Measurements from ENCODE around the gene DNAJB11.
"Not testable (repeated sequence)": the region's sequence is repeated elsewhere in the genome, so short reads cannot be mapped to it uniquely, and the experiment has no call there.

The DNAJB11 gene

GRCh38 chr3:186570096-186570940, at the start of gene DNAJB11:
Gene DNAJB11, plus strand, starts transcription at chr3:186570720. Its CDS starts 178 bp downstream, at chr3:186570898.
- peak; percentile 100 for DNase-seq

- no peak for DNase-seq
Measured at GRCh38 chr3:186520957-186521842, 49.3 kb upstream of the DNAJB11 start.

DNA sequence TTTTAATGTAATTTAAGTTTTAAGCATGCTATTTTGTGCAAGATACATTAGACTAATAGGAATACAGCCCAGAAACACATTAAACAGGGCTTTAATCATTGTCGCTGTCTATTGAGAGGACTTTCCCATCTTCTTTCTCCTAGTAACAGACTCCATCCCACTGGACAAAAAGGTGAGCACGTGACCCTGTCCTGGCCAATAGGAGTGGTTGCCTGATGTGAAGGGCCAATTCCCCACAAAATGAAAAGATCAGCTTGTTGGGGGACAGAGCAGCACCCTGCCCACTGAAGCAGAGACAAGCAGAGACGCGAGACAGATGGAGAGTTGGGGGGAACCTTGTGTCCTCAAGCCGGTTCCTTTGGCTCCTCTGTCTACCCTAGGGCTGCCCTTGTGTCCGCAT, 47.5 kb upstream of the DNAJB11 start:
- DNase-seq, result no peak

DNA sequence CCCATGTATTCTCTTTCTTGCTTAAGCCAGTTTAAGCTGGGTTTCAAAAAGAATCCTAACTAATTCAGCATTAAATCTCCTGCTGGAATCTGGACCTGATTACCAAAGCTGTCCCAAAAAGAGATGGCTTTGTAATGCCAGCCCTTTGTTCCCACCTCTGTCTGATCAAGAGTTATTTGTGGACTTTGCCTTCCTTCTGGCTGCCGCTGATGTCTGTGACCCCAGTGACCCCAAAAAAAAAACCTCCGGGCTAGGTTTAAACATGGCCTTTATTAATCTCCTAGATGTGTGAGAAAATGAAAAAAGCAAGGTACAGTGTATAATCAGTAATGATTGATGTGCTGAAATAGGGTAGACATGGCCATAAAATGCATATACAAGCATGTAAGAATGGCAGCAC, 47.1 kb upstream of the DNAJB11 start:
- DNase-seq, result no peak

DNA sequence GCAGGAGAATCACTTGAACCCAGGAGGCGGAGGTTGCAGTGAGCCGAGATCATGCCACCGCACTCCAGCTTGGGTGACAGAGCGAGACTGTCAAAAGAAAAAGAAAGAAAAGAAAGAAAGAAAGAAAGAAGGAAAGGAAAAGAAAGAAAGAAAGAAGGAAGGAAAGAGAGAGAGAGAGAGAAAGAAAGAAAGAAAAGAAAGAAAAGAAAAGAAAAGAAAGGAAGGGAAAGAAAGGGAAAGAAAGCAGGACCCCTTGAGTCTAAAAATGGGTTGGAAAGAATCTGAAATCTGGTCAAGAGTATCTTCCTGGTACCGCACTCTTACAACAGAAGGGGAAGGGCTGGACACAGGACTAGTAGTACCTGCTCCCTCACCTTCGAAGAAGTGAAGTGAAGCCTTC, 45.9 kb upstream of the DNAJB11 start:
- DNase-seq, result no peak

DNA sequence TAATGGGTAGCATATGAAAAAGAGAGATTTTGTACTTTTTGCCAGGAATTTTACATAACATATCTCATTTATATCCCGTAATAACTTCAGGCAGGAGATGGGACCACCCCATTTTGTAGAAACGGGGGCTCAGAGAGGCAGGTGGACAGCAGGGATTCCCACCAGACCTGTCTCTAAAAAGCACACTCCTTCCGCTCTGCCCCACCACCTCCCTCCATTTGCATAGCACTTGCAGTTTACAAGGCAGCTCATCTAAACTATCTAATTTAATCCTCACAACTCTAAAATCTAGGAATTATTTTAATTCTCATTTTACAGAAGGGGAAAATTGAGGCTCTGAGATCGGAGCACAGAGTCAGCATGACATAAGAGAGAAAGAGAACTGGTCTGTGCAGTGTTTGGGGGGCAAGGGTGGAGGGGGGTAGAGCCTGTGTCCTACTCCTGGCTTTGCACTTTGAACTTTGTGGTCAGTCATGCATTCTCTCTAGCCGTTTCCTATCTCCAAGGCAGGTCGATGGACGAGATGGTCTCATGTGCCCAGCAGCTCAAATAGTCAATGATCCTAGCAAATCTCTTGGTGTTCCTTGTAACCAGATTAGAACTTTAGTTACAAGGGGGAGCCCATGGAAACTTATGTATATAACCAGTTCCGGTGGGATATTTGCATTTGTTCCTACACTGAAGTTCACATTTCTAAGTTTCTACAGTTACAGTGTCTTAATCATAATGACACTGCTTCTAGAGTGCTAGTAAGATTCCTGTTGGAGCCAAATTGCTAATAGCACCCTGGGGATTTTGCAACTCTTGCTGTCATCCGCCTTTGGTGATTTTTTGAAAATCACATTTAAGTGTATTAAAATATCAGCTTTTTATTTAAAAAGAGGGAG, 44.9 kb upstream of the DNAJB11 start:
- DNase-seq, result no peak

DNA sequence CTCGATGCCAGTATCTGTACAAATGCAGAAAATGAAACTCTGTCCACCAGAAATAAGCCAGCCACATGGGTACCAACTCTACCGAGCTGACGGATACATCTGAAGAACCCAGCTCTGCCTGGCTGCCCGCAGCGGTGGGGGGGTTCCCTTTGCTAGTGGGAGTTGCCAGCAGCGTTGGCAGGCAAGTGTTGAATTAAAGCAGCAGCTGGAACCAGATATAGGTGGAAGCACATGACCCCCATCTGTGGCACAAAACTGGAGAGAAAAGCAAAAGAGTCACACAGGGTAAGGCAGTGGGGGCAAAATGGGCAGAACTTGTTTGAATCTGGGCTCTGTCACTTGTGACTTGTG, 44.3 kb upstream of the DNAJB11 start:
- peak; percentile 81 for DNase-seq

GRCh38 chr3:186529201-186529999, 41.1 kb upstream of the DNAJB11 start:
- DNase-seq, result peak; percentile 73

DNA sequence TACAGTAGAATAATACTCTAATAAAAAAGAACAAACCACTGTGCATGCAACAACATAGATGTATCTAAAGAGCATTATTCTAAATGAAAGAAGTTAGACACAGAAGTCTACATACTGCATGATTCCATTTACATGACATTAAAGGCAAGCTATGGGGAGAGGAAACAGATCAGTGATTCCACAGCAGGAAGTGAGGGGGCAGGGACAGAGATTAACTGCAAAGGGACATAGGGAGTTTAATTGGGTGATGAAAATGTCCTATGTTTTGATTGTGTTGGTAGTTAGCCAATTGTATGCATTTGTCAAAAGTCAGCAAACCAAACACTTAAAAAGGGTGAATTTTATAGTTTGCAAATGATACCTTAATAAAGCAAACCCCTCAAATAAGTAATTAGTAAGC, 40.1 kb upstream of the DNAJB11 start:
- no peak for DNase-seq

GRCh38 chr3:186531694-186532093, 38.8 kb upstream of the DNAJB11 start:
- not testable (repeated sequence) for DNase-seq

- no peak for DNase-seq
Measured at GRCh38 chr3:186532598-186533072, 37.9 kb upstream of the DNAJB11 start.

- DNase-seq, result no peak
Measured at GRCh38 chr3:186534113-186534669, 36.3 kb upstream of the DNAJB11 start.

DNA sequence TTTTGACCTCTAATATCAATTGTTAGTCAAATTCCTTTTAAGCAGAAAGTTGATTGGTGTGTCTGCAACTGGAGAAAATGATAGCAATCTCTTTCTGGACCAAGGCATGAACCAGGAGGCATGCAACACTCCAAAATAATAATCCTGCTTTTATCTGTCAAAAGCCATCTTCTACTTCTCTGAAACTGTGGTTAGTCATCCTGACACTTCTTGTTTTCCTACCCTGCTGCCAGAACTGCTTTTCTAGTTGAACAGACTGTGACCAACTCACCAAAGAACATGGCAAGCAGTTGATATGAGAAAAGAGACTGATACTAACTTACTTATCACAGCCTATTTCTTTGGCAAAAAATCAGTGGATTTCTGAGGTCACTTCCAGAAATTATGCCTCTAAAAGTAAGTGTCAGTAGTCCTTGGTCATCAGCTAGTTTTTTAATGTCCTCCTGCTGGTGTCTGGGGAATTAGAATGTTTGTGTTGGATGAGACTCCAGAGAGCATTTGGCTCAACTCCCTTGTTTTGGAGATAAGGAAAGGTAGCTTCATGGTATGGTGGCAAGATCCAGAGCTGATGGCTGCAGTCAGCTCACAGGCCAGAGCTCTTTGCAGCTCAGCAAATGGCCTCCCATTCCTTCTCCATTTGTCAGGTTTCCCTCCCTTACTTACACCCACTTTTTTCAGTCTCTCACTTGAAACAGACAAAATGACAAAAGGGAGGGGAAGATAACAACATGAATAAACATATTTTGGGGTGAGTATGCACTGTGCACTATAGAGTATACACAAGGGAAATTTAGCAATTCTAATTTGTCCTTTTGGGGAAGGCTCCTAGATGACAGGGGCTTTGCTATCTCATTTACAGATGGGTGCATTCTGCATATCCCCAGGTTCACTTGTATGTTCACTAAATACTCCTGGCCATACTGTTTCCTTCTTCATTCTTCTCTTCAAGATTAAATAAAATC, 33.4 kb upstream of the DNAJB11 start:
- DNase-seq, result no peak

- no peak for DNase-seq
Measured at GRCh38 chr3:186538779-186539178, 31.7 kb upstream of the DNAJB11 start.

GRCh38 chr3:186540221-186540834, 30.2 kb upstream of the DNAJB11 start:
- DNase-seq, result peak; percentile 31

DNA sequence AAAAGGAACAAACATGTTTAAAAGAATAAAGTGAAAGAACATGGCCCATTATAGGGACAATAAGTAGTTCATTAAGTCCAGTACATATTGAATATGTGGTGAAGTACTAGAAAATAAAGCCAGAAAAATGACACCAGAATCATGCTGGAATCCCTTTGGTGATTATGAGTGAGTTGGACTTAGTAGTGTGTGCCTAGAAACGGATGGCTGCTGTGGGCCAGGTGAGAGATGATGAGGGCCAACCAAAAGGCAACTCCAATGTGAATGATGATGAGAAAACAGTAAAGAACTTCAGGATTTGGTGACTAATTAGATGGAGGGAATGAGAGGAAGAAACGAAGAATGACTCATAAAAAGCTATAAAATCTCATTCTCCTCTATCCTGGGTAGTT, 29.7 kb upstream of the DNAJB11 start:
- DNase-seq, result no peak

DNA sequence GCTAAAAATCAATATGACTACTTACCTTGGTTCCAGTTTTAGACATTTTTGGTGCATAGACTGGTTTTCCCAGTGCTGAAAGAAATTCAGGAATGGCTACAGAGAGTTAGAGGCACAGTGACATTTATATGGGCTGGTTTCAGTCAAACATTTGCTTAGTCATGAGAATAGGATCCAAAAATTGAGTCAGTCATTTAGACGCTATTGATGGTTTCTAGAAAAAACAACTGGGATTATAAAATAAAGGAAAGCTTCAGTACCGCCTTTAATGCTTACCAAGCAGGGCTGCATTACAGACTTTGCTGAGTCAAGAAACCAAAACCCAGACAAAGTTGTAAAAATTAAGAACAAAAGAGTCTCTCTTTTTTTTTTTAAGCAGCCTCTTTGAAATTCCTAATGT, 26.2 kb upstream of the DNAJB11 start, which contains the start of gene CRYGS:
Gene CRYGS (minus strand): TSS at position 100 of the 400 bp plus-strand sequence. CDS start 54 bp downstream, at position 46.
- DNase-seq, result no peak

DNA sequence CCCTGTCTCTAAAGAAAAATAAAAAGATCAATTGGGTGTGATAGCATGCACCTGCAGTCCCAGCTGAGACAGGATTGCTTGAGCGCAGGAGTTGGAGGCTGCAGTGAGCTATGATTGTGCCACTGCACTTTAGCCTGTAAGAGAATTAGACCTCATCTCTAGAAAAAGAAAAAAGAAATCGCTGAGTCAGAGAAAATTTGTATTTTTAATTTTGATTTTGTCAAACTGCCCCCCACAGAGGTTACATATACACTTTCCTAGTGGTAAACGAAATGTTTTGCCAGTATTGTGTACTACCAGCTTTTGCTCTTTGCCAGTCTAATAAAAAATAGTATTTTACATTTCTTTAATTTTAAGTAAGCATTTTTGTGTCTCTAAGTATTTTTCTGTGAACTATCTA, 21.0 kb upstream of the DNAJB11 start:
- no peak for DNase-seq

- DNase-seq, result no peak
Measured at GRCh38 chr3:186551387-186551786, 19.1 kb upstream of the DNAJB11 start.

All from NCI-H446 treated with DMSO at 0.1 percent for 48 hours (cell line).